CD4-positive, alpha-beta T cell treated with Interleukin-15 for 4 hours (primary cell): ENCODE data around the gene KCTD11.
"Not testable (repeated sequence)": the region's sequence is repeated elsewhere in the genome, so short reads cannot be mapped to it uniquely, and the experiment has no call there.

ENCODE experiments used
- DNase-seq: peaks from one replicate; pipeline ENCODE4 v3.0.0-alpha.2; 2020; ENCODE audit warnings: low spot score

KCTD11 gene

GRCh38 chr17:7346761-7347614, 5.0 kb upstream of the KCTD11 start:
- no peak for DNase-seq

DNA sequence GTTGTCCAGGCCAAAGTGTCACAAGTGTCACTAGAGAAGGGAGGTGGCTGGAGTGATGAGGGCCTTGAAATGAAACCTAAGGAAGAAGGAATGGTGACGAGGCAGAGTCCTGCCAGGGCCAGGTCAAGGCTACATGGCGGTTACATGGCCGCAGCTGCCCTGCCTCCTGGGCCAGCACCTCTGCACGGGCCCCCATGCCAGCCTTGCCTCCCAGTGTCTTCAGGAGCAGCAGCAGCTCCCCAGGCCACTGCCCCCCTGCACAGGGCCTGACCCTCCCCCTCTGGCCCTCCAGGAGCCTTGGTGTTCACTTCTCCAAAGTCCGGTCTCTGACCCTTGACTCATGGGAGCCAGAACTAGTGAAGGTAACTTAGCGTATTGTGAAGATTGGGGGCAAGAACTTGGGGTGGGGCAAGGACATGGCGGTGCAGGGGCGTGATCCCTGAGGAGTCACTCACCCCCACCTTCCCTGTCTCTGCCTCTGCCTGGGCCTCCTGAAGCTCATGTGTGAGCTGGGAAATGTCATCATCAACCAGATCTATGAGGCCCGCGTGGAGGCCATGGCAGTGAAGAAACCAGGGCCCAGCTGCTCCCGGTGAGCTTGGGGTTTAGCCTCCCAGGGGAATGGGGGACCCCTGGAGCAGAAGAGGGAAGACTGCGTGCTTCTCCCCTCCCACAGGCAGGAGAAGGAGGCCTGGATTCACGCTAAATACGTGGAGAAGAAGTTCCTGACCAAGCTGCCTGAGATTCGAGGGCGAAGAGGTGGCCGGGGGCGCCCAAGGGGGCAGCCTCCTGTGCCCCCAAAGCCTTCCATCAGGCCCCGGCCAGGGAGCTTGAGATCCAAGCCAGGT, 4.1 kb upstream of the KCTD11 start:
- DNase-seq, result no peak

DNA sequence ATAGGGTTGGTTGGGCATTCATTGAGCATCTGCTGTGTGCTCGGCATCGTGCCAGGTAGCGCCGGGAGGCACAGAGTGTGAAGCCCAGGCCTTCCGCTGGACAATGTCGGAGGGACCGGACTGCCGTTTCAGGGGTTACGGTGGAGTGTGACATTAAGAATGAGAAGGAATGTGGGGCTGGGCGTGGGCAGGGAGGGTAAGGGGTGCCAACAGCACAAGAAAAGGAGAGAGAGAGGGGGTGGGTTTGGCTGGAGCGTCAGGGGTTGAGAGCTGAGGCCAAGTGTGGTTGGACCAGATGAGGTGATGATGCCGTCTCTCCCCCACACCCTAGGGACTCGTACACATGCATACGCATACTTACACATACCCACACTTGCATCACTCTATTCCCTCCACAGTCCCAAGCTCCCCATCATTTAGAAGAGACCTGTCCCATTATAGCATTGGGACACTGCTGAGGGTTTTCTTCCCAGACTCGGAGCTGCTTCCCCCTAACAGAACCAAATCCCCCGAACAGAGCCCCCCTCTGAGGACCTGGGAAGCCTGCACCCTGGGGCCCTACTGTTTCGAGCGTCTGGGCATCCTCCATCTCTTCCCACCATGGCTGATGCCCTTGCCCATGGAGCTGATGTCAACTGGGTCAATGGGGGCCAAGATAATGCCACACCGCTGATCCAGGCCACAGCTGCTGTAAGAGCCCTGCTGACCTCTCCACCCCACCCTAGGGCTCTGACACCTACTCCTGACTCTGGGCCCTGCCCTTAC, 3.3 kb upstream of the KCTD11 start:
- no peak for DNase-seq

GRCh38 chr17:7352503-7352889, 534 bp downstream of the KCTD11 start:
- peak; percentile 11 for DNase-seq

DNA sequence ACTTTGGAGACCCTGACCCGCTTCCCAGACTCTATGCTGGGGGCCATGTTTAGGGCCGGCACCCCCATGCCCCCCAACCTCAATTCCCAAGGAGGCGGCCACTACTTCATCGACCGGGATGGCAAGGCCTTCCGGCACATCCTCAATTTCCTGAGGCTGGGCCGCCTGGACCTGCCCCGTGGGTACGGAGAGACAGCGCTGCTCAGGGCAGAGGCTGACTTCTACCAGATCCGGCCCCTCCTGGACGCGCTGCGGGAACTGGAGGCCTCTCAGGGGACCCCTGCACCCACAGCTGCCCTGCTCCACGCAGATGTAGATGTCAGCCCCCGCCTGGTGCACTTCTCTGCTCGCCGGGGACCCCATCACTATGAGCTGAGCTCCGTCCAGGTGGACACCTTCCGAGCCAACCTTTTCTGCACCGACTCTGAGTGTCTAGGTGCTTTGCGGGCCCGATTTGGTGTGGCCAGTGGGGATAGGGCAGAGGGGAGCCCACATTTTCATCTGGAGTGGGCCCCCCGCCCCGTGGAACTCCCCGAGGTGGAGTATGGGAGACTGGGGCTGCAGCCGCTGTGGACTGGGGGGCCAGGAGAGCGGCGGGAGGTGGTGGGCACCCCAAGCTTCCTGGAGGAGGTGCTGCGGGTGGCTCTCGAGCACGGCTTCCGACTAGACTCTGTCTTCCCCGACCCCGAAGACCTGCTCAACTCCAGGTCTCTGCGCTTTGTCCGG, 1.1 kb downstream of the KCTD11 start:
- no peak for DNase-seq

DNA sequence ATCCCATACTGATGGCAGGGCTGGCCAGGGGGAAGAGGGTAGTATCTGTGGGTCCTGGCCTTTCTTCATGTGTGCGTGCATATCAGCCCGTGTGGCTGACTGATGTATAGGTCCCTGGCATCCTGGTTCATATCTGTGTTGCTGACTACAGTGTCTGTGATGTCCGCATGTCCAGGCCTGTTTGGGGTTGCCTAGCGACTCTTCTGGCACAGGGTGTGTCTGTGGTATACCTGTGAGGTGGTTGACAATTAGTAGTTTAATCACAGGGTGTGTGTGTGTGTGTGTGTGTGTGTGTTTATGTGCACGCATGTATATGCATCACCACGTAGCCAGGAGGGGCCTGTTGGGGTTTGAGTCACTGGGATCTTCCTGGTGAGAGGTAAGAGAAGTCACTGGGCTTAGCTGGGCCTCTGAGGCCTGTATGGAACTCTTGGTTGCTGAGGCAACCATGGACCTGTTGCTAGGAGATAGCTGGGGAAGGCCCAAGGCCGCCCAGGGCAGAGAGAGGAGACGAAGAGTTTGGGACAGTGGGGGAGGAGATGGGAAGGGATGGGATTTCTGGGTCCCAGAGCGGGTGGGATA, 2.4 kb downstream of the KCTD11 start:
- peak; percentile 70 for DNase-seq

GRCh38 chr17:7355053-7355452, 3.1 kb downstream of the KCTD11 start, which contains the start of gene TMEM95:
Gene TMEM95 (plus strand): TSS chr17:7355156. CDS start chr17:7355205, 49 bp downstream.
- no peak for DNase-seq

GRCh38 chr17:7355573-7355972, 3.6 kb downstream of the KCTD11 start:
- DNase-seq, result no peak

GRCh38 chr17:7356072-7356549, 4.1 kb downstream of the KCTD11 start:
- peak; percentile 88 for DNase-seq

- DNase-seq, result no peak
Observed at GRCh38 chr17:7356756-7357155, 4.8 kb downstream of the KCTD11 start.

GRCh38 chr17:7357381-7357780, 5.4 kb downstream of the KCTD11 start:
- DNase-seq, result no peak

DNA sequence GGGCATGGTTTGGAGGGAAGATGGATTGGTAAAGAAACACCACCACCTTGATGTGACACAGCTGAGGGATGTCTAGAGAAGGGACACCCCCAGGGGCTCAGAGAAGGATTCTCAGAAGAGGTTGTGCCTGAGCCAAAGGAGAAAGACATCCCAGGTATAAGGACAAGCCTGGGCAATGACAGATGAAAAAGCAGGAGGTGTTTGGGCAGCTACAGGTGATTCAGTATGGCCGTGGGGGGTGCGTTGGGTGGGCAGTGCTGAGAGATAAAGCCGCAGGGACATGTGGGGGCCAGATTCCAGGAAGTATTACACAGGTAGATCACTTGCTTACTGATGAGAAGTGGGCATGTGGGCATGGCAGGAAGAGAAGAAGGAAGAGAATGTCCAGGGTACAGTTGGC, 9.9 kb downstream of the KCTD11 start:
- no peak for DNase-seq

GRCh38 chr17:7363311-7363710, 11.3 kb downstream of the KCTD11 start:
- no peak for DNase-seq

GRCh38 chr17:7365963-7366362, 14.0 kb downstream of the KCTD11 start:
- DNase-seq, result not testable (repeated sequence)

- DNase-seq, result no peak
Observed at GRCh38 chr17:7367083-7367482, 15.1 kb downstream of the KCTD11 start.

DNA sequence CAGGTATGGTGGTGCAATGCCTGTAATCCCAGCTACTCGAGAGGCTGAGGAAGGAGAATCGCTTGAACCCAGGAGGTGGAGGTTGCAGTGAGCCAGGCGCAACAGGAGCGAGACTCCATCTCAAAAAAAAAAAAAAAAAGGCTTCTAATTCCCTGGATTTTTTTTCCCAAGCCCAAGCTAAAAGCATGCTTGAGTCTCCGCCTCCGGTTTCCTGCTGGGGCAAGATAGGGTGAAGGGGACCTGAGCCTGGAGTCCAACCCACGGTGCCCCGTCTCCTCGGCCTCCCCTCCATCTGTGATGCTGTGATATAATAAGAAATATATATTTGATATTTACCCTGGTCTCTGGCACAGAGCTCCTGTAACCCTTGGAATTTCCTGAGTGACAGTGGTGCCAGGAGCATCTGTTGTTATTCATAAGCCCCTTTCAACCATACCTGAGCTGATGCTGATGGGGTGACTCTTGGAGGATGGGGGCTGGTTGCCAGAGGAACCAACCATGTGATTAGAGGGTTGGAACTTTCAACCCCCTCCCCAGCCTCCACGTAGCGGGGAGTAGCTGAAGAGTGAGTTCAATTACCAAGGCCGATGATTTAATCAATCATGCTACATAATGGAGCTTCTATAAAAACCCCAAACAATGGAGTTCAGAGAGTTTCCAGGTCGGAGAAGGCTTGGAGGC, 16.1 kb downstream of the KCTD11 start:
- no peak for DNase-seq

DNA sequence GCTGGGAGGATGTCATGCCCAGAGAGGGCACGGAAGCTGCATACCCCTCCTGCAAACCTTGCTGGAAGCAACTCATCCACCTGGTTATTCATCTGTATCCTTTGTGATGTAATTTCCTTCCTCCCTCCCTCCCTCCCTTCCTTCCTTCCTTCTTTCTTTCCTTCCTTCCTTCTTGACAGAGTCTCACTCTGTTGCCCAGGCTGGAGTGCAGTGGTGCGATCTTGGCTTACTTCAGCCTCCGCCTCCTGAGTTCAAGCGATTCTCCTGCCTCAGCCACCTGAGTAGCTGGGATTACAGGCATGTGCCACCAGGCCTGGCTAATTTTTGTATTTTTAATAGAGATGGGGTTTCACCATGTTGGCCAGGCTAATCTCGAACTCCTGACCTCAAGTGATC, 16.6 kb downstream of the KCTD11 start:
- not testable (repeated sequence) for DNase-seq

DNA sequence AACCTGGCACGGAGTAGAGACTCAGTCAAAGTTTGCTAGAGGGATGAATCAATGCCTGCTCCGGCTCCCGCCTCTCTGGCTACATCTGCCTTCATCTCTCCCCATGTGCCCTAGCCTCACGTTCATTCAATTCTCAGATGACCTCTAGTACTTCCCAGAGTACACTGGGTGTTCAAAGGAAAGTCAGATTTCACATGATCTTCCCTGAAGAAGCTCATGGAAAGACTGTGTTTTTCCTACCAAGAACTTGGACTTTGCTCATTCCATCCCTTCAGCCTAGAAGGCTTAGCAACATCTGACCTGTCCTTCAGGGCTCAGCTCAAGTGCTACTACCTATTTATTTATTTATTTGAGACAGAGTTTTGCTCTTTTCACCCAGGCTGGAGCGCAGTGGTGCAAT, 17.9 kb downstream of the KCTD11 start:
- DNase-seq, result no peak

- no peak for DNase-seq
Observed at GRCh38 chr17:7370853-7371252, 18.9 kb downstream of the KCTD11 start.

- no peak for DNase-seq
Observed at GRCh38 chr17:7374353-7374752, 22.4 kb downstream of the KCTD11 start.

GRCh38 chr17:7379134-7379533, 27.2 kb downstream of the KCTD11 start:
- DNase-seq, result no peak
